Measurements from ENCODE around the gene HLA-DMA. TPM values are rescaled to one million over a fixed set of nuclear protein-coding genes. Genes with fewer than 3 reads are reported as not detected.

The HLA-DMA gene
- total RNA-seq, 2 experiments from 2014 or later = 11.8 TPM

DNA sequence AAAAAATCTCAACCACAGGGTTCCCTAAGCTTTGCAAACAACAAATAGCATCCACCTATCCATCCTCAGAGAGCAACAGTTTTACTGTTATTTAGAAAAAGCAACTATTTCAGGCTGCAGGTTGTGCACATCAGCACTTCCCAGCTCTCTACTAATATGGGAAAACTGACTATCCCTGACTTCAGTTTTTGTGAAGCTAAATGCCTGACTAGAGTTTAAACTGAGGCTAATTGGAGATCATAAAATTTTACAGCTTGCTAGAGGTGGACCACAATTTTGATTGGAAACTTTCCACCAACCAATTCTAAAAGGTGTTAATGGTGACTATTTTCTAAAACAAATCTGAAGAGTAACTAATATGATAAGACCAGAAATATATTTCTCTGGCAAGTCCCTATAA is 48.9 kb downstream of the HLA-DMA start:
- Mint-ChIP-seq H3K4me3 (no peak overlapping the region), H3K27ac (no peak overlapping the region), H3K9me3 (ENCODE audit: low read depth) (no peaks in the 10 kb centered on the region), H3K27me3 (peaks cover 2% of the 10 kb centered on the region), H3K36me3 (ENCODE audit: low read depth) (peaks cover 5% of the 10 kb centered on the region), H3K4me1 (no peaks in the 10 kb centered on the region)
- no peak for DNase-seq
- ChIA-PET POLR2A (interaction anchor here (0.7 to 0.8 kb wide), 2 partner anchors 68 to 83 kb away, joined by 3 read pairs; no protein-coding TSS in a partner anchor), CTCF (interaction anchor here (1.0 to 1.8 kb wide), 7 partner anchors 9 to 81 kb away, joined by 3 to 8 read pairs (median 4); no protein-coding TSS in a partner anchor)
- intact Hi-C loops (cut with DNase I, micrococcal nuclease) = no loop called here
- no peak for ATAC-seq

Other genes with a start within 250 kb of the HLA-DMA start
- gene HLA-DQA2, start 211.7 kb downstream of the HLA-DMA start, total RNA-seq = under 1 TPM in 1 of 2 experiments, not detected in 1; 0.11 TPM
- gene HLA-DQB2, start 189.6 kb downstream of the HLA-DMA start, total RNA-seq = under 1 TPM; 0.61 to 0.69 TPM
- 1 to 10 TPM; 1.5 to 1.6 TPM for gene HLA-DOB, start 136.1 kb downstream of the HLA-DMA start, total RNA-seq
- 100 to 1,000 TPM in 1 of 2 experiments, 10 to 100 TPM in 1; 96.4 to 150 TPM for gene TAP2, start 114.4 kb downstream of the HLA-DMA start, total RNA-seq
- 100 to 1,000 TPM; 238 to 338 TPM for gene PSMB8, start 109.0 kb downstream of the HLA-DMA start, total RNA-seq
- 100 to 1,000 TPM; 191 to 255 TPM for gene TAP1, start 99.4 kb downstream of the HLA-DMA start, total RNA-seq
- 100 to 1,000 TPM; 210 to 282 TPM for gene PSMB9, start 98.9 kb downstream of the HLA-DMA start, total RNA-seq
- 1 to 10 TPM; 1.9 to 2.3 TPM for gene HLA-DMB, start 12.1 kb downstream of the HLA-DMA start, total RNA-seq
- 100 to 1,000 TPM; 230 to 338 TPM for gene BRD2, start 15.5 kb upstream of the HLA-DMA start, total RNA-seq
- gene HLA-DOA, start 56.5 kb upstream of the HLA-DMA start, total RNA-seq = 1 to 10 TPM; 1.7 to 3.3 TPM
- gene HLA-DPA1, start 120.6 kb upstream of the HLA-DMA start, total RNA-seq = 10 to 100 TPM; 11.5 to 13.3 TPM
- gene HLA-DPB1, start 122.9 kb upstream of the HLA-DMA start, total RNA-seq = 1 to 10 TPM; 5.2 to 5.4 TPM
- gene COL11A2, start 239.4 kb upstream of the HLA-DMA start, total RNA-seq = 1 to 10 TPM; 1.9 to 2.0 TPM
- 10 to 100 TPM; 41.0 to 45.4 TPM for gene RXRB, start 247.6 kb upstream of the HLA-DMA start, total RNA-seq
- gene SLC39A7, start 247.8 kb upstream of the HLA-DMA start, total RNA-seq = 10 to 100 TPM; 33.0 to 41.8 TPM